GM12878 (cell line): Measurements from ENCODE around the gene ACTBL2. TPM values are rescaled to one million over a fixed set of nuclear protein-coding genes. Genes with fewer than 3 reads are reported as not detected.

ENCODE experiments used
- ZBTB4 ChIP-seq: fragments of 450-650 bp; formaldehyde crosslinking; IDR thresholded peaks from 2 replicates; pipeline ENCODE4 v1.4.0; 2022; ENCODE audit warnings: mild to moderate bottlenecking, moderate library complexity
- polyA plus RNA-seq, 11 experiments: library from polyadenylated mRNA; depleted of rRNA in 4 of 11; unstranded in 6 of 11; stranded (reverse) in 5 of 11; fragments of >200 nt; fragmentation: Nextera tagmentation in 4 of 11; fragmentation: Illumina TruSeq in 1 of 11; extraction: Ambion mirVana in 4 of 11; extraction: Trizol in 1 of 11; gene quantifications; 1 replicate in 1 of 11; 2 replicates in 10 of 11; pipeline versions ENCODE4 v1.2.1 to v1.2.3, GENCODE V29; 2011 to 2016; ENCODE audit warnings: inconsistent platforms in 2 of 11, missing spikeins in 2 of 11, low read depth in 1 of 11
- total RNA-seq, 4 experiments: library from RNA; depleted of rRNA in 3 of 4; stranded (reverse); fragments of >200 nt in 3 of 4; fragmentation: Illumina TruSeq in 1 of 4; extraction: Trizol in 1 of 4; gene quantifications; 2 replicates each; pipeline versions ENCODE4 v1.2.1 to v1.2.3, GENCODE V29; 2013 to 2021

ACTBL2 gene
- total and polyA plus RNA-seq, 10 of the 15 experiments (the other 5 are each of a cell fraction or from before 2014, with no cell fraction given): 0.04 to 0.06 (median 0.04) TPM; not detected in 7

GRCh38 chr5:57431759-57432158, 50.9 kb downstream of the ACTBL2 start (continued):
- TF ChIP-seq ZBTB4 (CRISPR knock-in tag): no peak
